Glutamatergic neuron (in vitro differentiated cells): Measurements from ENCODE around the gene DHDH. TPM values are rescaled to one million over a fixed set of nuclear protein-coding genes. Genes with fewer than 3 reads are reported as not detected.
"Not testable (repeated sequence)": the region's sequence is repeated elsewhere in the genome, so short reads cannot be mapped to it uniquely, and the experiment has no call there.

Experiments used
- DNase-seq: peaks from one replicate; pipeline ENCODE4 v3.0.0; 2022
- H3K27ac Mint-ChIP-seq: one replicate; pipeline ENCODE4 v1.8.0; 2020; ENCODE audit warnings: mild to moderate bottlenecking, mixed read lengths, inconsistent platforms; ENCODE audit not compliant: unreplicated experiment
- H3K27me3 Mint-ChIP-seq: one replicate; pipeline ENCODE4 v1.8.0; 2020; ENCODE audit warnings: mild to moderate bottlenecking, moderate library complexity, mixed read lengths, inconsistent platforms; ENCODE audit not compliant: unreplicated experiment
- H3K36me3 Mint-ChIP-seq: one replicate; pipeline ENCODE4 v1.8.0; 2020; ENCODE audit warnings: mild to moderate bottlenecking, mixed read lengths, inconsistent platforms; ENCODE audit not compliant: unreplicated experiment
- H3K4me1 Mint-ChIP-seq: one replicate; pipeline ENCODE4 v1.8.0; 2020; ENCODE audit warnings: mild to moderate bottlenecking, low read depth, mixed read lengths, inconsistent platforms; ENCODE audit not compliant: unreplicated experiment
- H3K4me3 Mint-ChIP-seq: one replicate; pipeline ENCODE4 v1.8.0; 2020; ENCODE audit warnings: mild to moderate bottlenecking, mixed read lengths, inconsistent platforms; ENCODE audit not compliant: unreplicated experiment
- H3K9me3 Mint-ChIP-seq: one replicate; pipeline ENCODE4 v1.8.0; 2020; ENCODE audit warnings: mild to moderate bottlenecking, moderate library complexity, mixed read lengths, inconsistent platforms; ENCODE audit not compliant: unreplicated experiment
- CTCF ChIP-seq: fragments of 200-600 bp; sonication (generic); IDR thresholded peaks from one replicate; pipeline ENCODE4 v1.5.0; 2021; ENCODE audit not compliant: partially characterized antibody, unreplicated experiment
- total RNA-seq: library from RNA; stranded (reverse); fragmentation: NEBNext Ultra II Directional; extraction: Animal tissue kit (Norgen Biotek cat#: 25700); gene quantifications from one replicate; pipeline ENCODE4 v1.2.1, GENCODE V29; 2021; ENCODE audit not compliant: unreplicated experiment

The DHDH gene
- total RNA-seq, 1 donor from 2014 or later, result not detected

- H3K27me3 Mint-ChIP-seq, result peaks cover 13% of the 10 kb centered on the region
- no peak for DNase-seq
- H3K9me3 Mint-ChIP-seq, result peaks cover 5% of the 10 kb centered on the region
- H3K36me3 Mint-ChIP-seq, result no peaks in the 10 kb centered on the region
- H3K27ac Mint-ChIP-seq, result peak overlapping the region; percentile 92
- peaks cover 5% of the 10 kb centered on the region for H3K4me1 Mint-ChIP-seq
- TF ChIP-seq CTCF, result no peak
- H3K4me3 Mint-ChIP-seq, result peak overlapping the region; percentile 98
Observed at GRCh38 chr19:48900477-48901406, 32.8 kb upstream of the DHDH start.

DNA sequence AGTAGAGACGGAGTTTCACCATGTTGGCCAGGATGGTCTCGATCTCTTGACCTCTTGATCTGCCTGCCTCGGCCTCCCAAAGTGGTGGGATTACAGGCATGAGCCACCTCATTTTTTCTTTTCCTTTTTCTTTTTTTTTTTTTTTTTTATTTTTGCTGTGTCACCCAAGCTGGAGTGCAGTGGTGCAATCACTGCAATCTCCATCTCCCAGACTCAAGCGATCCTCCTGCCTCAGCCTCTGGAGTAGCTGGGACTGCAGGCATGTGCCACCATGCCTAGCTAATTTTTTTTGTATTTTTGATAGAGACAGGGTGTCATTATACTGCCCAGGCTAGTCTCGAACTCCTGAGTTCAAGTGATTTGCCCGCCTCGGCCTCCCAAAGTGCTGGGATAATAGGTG lies 31.2 kb upstream of the DHDH start:
- H3K27ac Mint-ChIP-seq, DNase-seq, H3K36me3 Mint-ChIP-seq, H3K9me3 Mint-ChIP-seq, H3K4me3 Mint-ChIP-seq, H3K4me1 Mint-ChIP-seq: not testable (repeated sequence)
- peaks cover 13% of the 10 kb centered on the region for H3K27me3 Mint-ChIP-seq

- H3K27me3 Mint-ChIP-seq, H3K9me3 Mint-ChIP-seq, H3K4me1 Mint-ChIP-seq, DNase-seq, H3K4me3 Mint-ChIP-seq, H3K36me3 Mint-ChIP-seq, H3K27ac Mint-ChIP-seq: not testable (repeated sequence)
Observed at GRCh38 chr19:48903788-48904187, 29.7 kb upstream of the DHDH start.

GRCh38 chr19:48905664-48906063 lies 27.8 kb upstream of the DHDH start:
- Mint-ChIP-seq H3K36me3 (no peaks in the 10 kb centered on the region), H3K27ac (no peak overlapping the region), H3K27me3 (peaks cover 1% of the 10 kb centered on the region), H3K9me3 (peaks cover 3% of the 10 kb centered on the region), H3K4me1 (peaks cover 5% of the 10 kb centered on the region), H3K4me3 (no peak overlapping the region)
- no peak for TF ChIP-seq CTCF
- DNase-seq, result no peak

GRCh38 chr19:48906324-48906723 lies 27.2 kb upstream of the DHDH start:
- Mint-ChIP-seq H3K36me3 (no peaks in the 10 kb centered on the region), H3K9me3 (peaks cover 3% of the 10 kb centered on the region), H3K27me3 (peaks cover 1% of the 10 kb centered on the region), H3K4me3 (no peak overlapping the region), H3K27ac (no peak overlapping the region), H3K4me1 (no peaks in the 10 kb centered on the region)
- TF ChIP-seq CTCF, result no peak
- no peak for DNase-seq

DNA sequence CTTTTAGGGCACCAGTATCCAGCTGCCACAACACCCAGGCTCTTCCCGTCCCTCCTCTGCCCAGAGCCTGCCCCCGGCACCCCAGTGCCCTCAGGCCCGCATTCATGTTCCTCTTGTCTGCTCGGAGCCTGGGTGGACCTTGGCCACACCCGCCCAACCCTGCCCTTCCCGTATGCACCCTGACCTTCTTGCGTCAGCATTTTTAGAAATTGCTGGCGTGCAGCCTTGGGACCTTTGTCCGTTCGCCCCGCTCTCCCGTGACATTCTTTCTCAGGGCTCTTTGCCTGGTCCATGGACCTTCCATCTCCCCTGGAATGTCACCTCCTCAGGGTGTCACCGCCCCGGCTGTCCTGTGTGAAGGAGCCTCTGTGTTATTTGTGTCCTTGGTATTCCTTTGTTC lies 25.8 kb upstream of the DHDH start:
- no peak overlapping the region for H3K4me3 Mint-ChIP-seq
- no peaks in the 10 kb centered on the region for H3K4me1 Mint-ChIP-seq
- no peaks in the 10 kb centered on the region for H3K36me3 Mint-ChIP-seq
- H3K9me3 Mint-ChIP-seq, result peaks cover 1% of the 10 kb centered on the region
- DNase-seq, result no peak
- H3K27me3 Mint-ChIP-seq, result peaks cover 1% of the 10 kb centered on the region
- no peak for TF ChIP-seq CTCF
- no peak overlapping the region for H3K27ac Mint-ChIP-seq

DNA sequence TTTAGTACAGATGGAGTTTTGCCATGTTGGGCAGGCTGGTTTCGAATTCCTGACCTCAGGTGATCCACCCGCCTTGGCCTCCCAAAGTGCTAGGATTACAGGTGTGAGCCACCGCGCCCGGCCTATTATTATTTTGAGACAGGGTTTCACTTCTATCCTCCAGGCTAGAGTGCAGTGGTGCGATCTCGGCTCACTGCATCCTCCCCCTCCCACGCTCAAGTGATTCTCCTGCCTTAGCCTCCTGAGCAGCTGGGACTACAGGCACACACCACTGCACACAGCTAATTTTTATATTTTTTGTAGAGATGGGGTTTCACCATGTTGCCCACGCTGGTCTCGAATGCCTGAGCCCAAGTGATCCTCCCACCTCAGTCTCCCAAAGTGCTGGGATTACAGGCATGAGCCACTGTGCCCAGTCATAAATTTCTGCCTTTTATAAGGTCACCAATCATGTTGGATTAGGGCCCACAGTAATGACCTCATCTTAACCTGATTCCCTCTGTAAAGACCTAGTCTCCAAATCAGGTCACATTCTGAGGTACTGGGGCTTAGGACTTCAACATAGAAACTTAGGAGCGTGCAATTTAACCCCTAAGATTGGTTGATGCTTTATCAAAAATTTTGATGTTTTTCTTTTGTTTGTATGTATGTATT lies 23.9 kb upstream of the DHDH start:
- DNase-seq, H3K36me3 Mint-ChIP-seq, H3K27ac Mint-ChIP-seq, H3K4me1 Mint-ChIP-seq, H3K27me3 Mint-ChIP-seq, H3K4me3 Mint-ChIP-seq, H3K9me3 Mint-ChIP-seq: not testable (repeated sequence)
